ENCODE measurements around the gene GRAMD2B.

GRCh38 chr5:126456217-126456820 lies 33.1 kb downstream of the GRAMD2B start:
- TF ChIP-seq POLR2A (IDR thresholded peaks at IDR 0.05; ENCODE audit: low read depth, low read length): no peak
- no peak for TF ChIP-seq POLR2AphosphoS5 (IDR thresholded peaks at IDR 0.05; ENCODE audit: low read depth, low read length)
- TF ChIP-seq TAF1 (IDR thresholded peaks at IDR 0.05; ENCODE audit: borderline replicate concordance, low read depth, low read length): no peak
